Bronchial epithelial cell (primary cell): ENCODE measurements around the gene UBE2O. TPM values are rescaled to one million over a fixed set of nuclear protein-coding genes. Genes with fewer than 3 reads are reported as not detected.

ENCODE experiments used
- DNase-seq: peaks from one replicate; pipeline ENCODE4 v3.0.0-alpha.2; 2010; ENCODE audit warnings: low read depth
- FAIRE-seq: peaks from 2 replicates; lab custom pipeline; 2011; peaks lifted over from hg19 to GRCh38; lab: Jason Lieb, UNC
- H3K27me3 ChIP-seq: 2 replicates; pipeline ENCODE4 v1.5.1; 2011; ENCODE audit warnings: low read length; ENCODE audit not compliant: control insufficient read depth, insufficient read depth
- H3K36me3 ChIP-seq: 2 replicates; pipeline ENCODE4 v1.5.1; 2011; ENCODE audit warnings: low read length; ENCODE audit not compliant: control insufficient read depth, insufficient read depth
- H3K4me3 ChIP-seq: 2 replicates; pipeline ENCODE4 v1.5.1; 2011; ENCODE audit warnings: mild to moderate bottlenecking, low read depth, low read length, control low read depth
- total RNA-seq: library from RNA; depleted of rRNA; stranded (reverse); fragments of >200 nt; gene quantifications from 2 replicates; pipeline ENCODE4 v1.2.1, GENCODE V29; 2014
- TF ChIP-seq, protein P1 (sequence below): IDR thresholded peaks from 2 replicates; pipeline ENCODE4 v1.5.1; 2011; ENCODE audit warnings: mild to moderate bottlenecking, moderate library complexity, low read length, control low read depth, inconsistent platforms; ENCODE audit not compliant: insufficient read depth, severe bottlenecking

The UBE2O gene
- total RNA-seq, 1 donor from 2014 or later, result 15.8 TPM

DNA sequence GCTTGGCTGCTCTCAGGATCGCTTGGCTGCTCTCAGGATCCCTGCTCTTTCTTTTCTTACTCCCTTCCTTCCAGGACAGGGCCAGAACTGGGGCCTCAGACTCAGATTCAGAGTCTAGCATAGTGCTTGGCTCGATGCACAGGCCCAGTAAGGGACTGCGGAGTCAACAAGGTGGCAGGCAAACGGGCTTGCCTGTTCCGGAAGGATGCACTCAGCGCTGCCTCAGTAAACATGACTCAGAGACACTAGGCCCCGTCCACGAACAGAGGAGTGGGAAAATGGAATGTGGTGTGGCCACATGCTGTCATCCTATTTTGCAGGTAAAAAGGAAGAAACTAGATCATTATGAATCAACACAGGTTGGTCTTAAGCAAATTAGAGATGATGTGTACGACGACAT is 58.8 kb downstream of the UBE2O start:
- Histone ChIP-seq H3K36me3 (peaks cover 28% of the 10 kb centered on the region), H3K4me3 (no peak overlapping the region), H3K27me3 (no peaks in the 10 kb centered on the region)
- peak; percentile 89 for DNase-seq
- FAIRE-seq, result peak; percentile 64
- TF ChIP-seq, protein P1, sequence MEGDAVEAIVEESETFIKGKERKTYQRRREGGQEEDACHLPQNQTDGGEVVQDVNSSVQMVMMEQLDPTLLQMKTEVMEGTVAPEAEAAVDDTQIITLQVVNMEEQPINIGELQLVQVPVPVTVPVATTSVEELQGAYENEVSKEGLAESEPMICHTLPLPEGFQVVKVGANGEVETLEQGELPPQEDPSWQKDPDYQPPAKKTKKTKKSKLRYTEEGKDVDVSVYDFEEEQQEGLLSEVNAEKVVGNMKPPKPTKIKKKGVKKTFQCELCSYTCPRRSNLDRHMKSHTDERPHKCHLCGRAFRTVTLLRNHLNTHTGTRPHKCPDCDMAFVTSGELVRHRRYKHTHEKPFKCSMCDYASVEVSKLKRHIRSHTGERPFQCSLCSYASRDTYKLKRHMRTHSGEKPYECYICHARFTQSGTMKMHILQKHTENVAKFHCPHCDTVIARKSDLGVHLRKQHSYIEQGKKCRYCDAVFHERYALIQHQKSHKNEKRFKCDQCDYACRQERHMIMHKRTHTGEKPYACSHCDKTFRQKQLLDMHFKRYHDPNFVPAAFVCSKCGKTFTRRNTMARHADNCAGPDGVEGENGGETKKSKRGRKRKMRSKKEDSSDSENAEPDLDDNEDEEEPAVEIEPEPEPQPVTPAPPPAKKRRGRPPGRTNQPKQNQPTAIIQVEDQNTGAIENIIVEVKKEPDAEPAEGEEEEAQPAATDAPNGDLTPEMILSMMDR, result no peak

DNA sequence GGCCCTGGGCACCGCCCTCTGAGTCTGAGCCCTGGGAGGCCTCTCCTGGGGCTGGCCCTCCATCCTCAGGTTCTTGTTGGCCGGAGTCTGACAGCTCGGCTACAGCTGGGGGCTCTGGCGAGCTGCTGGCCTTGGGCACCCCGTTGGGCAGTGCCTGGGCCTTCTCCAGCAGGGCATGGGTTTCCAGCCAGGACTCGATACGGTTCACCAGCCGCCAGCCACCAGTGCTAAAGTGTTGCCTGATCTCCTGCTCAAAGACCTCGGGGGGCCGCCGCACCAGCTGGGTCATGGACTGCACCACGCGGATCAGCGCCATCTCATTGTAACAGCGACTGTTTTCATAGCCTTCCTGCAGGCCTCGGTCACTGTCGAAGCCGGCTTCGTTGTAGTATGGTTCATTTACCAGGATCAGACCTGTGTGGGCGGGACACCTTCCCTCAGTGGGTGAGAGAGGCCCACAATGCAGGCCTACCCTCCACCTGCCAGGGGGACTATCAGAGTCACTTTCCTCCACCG is 61.7 kb downstream of the UBE2O start:
- FAIRE-seq (no peak), DNase-seq (no peak)
- H3K36me3 ChIP-seq, result peaks cover 22% of the 10 kb centered on the region
- TF ChIP-seq, protein P1, result no peak
- H3K4me3 ChIP-seq, result no peak overlapping the region
- no peaks in the 10 kb centered on the region for H3K27me3 ChIP-seq

DNA sequence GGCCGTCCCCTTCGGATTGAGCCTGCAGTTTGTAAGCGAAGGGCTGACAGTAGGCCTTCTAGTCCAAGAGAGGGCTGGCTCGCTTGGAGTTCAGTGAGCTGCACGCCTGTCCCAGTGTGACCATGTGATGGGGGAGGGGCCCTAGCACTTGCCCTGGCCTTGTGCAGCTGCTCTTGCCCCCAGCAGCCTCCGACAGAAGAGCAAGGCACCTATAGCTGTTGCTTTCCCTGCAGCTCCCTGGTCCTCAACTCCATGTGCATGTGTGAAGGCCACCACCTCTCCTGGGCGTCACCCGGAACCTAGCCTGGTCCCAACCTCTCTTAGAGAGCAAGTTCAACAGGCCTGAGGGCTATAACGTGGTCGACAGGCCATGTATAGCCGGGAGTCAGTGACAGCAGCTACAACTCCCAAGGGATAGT is 62.9 kb downstream of the UBE2O start:
- DNase-seq, result no peak
- Histone ChIP-seq H3K4me3 (no peak overlapping the region), H3K36me3 (peaks cover 19% of the 10 kb centered on the region), H3K27me3 (no peaks in the 10 kb centered on the region)
- FAIRE-seq, result no peak
- TF ChIP-seq, protein P1, result no peak

DNA sequence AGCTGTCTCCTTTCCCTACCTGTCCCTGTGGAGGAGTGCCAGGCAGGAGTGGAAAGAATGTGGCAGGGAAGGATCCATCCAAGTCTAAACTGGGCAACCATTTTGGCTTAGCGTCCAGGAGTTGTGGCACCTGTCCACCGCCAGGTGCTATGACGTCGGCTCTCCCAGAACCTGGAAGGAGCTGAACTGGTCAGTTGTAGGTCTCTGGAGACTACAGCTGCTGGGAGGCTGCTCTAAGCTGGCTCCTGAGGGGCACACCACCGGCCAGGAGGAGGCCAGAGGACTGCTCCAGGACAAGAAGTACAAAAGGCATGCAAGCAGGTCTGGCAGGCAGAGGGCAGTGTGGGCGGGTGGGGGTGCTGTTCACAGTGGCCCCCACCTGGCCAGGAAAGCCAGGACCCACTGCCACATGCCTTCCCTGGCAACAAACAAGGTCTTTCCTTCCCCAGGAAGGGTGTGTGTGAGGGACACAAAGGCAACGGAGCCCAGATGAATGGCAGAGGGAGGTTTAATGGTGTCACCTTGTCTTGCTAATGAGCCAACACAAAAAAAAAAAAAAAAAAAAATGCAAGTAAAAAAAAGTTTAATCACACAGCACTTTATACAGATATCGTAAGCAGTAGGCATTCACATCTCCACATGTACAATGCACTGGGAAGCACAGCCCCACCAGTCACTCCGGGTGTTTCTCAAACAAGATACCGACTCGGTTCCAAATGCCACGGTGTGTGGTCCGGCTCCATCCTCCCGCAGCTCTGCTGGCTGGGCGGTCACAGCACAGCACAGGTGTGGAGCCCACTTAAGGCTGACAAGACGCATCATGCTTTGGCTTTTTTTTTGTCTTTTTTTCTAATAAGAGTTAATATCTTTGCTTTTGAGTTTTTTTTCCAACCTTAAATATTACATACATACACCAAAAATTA is 63.7 kb downstream of the UBE2O start:
- no peak for FAIRE-seq
- TF ChIP-seq, protein P1, result peak; percentile 17
- no peak for DNase-seq
- Histone ChIP-seq H3K4me3 (no peak overlapping the region), H3K27me3 (no peaks in the 10 kb centered on the region), H3K36me3 (peaks cover 19% of the 10 kb centered on the region)

DNA sequence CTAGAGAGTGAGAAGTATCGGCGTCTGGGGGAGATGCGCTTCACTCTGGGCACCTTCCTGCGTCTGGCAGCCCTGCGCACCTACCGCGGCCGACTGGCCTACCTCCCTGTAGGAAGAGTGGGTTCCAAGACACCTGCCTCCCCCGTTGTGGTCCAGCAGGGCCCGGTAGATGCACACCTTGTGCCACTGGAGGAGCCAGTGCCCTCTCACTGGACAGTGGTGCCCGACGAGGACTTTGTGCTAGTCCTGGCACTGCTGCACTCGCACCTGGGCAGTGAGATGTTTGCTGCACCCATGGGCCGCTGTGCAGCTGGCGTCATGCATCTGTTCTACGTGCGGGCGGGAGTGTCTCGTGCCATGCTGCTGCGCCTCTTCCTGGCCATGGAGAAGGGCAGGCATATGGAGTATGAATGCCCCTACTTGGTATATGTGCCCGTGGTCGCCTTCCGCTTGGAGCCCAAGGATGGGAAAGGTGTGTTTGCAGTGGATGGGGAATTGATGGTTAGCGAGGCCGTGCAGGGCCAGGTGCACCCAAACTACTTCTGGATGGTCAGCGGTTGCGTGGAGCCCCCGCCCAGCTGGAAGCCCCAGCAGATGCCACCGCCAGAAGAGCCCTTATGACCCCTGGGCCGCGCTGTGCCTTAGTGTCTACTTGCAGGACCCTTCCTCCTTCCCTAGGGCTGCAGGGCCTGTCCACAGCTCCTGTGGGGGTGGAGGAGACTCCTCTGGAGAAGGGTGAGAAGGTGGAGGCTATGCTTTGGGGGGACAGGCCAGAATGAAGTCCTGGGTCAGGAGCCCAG is 65.8 kb downstream of the UBE2O start:
- H3K27me3 ChIP-seq, result no peaks in the 10 kb centered on the region
- peaks cover 17% of the 10 kb centered on the region for H3K36me3 ChIP-seq
- TF ChIP-seq, protein P1, result no peak
- FAIRE-seq, result no peak
- H3K4me3 ChIP-seq, result no peak overlapping the region
- no peak for DNase-seq
